CD4-positive, alpha-beta T cell (primary cell): ENCODE results near the gene KCNMA1. TPM values are rescaled to one million over a fixed set of nuclear protein-coding genes. Genes with fewer than 3 reads are reported as not detected.

Source experiments
- ATAC-seq: fragments of 200-7000 bp; cut with Tn5 transposase; one replicate; pipeline ENCODE4 v1.10.0; 2022; ENCODE audit warnings: mild to moderate bottlenecking; ENCODE audit not compliant: poor library complexity
- CTCF ChIA-PET: fragments of 350-600 bp; sonication (Branson Sonifier 250); formaldehyde crosslinking; loops from one replicate; lab custom pipeline; 2021; ENCODE audit warnings: antibody characterized with exemption, inconsistent platforms; lab: Charles Lee
- POLR2A ChIA-PET: fragments of 350-600 bp; sonication (Branson Sonifier 250); formaldehyde crosslinking; loops from one replicate; lab custom pipeline; 2021; ENCODE audit warnings: antibody characterized with exemption, inconsistent platforms; lab: Charles Lee
- DNase-seq, 14 experiments: peaks; one replicate each; pipeline ENCODE4 v3.0.0-alpha.2; 2013 to 2020; ENCODE audit warnings: mixed read lengths in 2 of 14
- H3K27ac ChIP-seq, 2 donors: one replicate each; pipeline versions ENCODE4 v1.5.1 to v1.7.0; 2013; ENCODE audit warnings: low read length in 2 of 2, low read depth in 1 of 2, mild to moderate bottlenecking in 1 of 2
- H3K27me3 ChIP-seq, 2 experiments: 1 replicate in 1 of 2; 2 replicates in 1 of 2; pipeline versions ENCODE4 v1.6.1 to v1.7.0; 2013; ENCODE audit warnings: low read length in 2 of 2, control low read depth in 1 of 2, mild to moderate bottlenecking in 1 of 2, moderate library complexity in 1 of 2; ENCODE audit not compliant: insufficient read depth in 2 of 2, control insufficient read depth in 1 of 2
- H3K36me3 ChIP-seq: one replicate; pipeline ENCODE4 v1.6.1; 2013; ENCODE audit warnings: low read length, control low read depth; ENCODE audit not compliant: insufficient read depth
- H3K4me1 ChIP-seq: one replicate; pipeline ENCODE4 v1.6.1; 2013; ENCODE audit warnings: low read length, control low read depth; ENCODE audit not compliant: insufficient read depth
- H3K4me3 ChIP-seq: one replicate; pipeline ENCODE4 v1.5.1; 2013; ENCODE audit warnings: mild to moderate bottlenecking, low read length, moderate library complexity
- H3K9me3 ChIP-seq, 2 experiments: 1 replicate in 1 of 2; 2 replicates in 1 of 2; pipeline versions ENCODE4 v1.6.1 to v1.7.0; 2013; ENCODE audit warnings: low read length in 2 of 2, mild to moderate bottlenecking in 2 of 2, control low read depth in 1 of 2, moderate library complexity in 1 of 2; ENCODE audit not compliant: control insufficient read depth in 1 of 2, insufficient read depth in 1 of 2
- H3K27ac Mint-ChIP-seq: one replicate; pipeline ENCODE4 v1.8.0; 2020; ENCODE audit warnings: mixed read lengths
- H3K27me3 Mint-ChIP-seq: one replicate; pipeline ENCODE4 v1.8.0; 2021; ENCODE audit warnings: mixed read lengths
- H3K36me3 Mint-ChIP-seq: one replicate; pipeline ENCODE4 v1.8.0; 2021; ENCODE audit warnings: low read depth, mixed read lengths
- H3K4me1 Mint-ChIP-seq: one replicate; pipeline ENCODE4 v1.8.0; 2021; ENCODE audit warnings: low read depth, mixed read lengths
- H3K4me3 Mint-ChIP-seq: one replicate; pipeline ENCODE4 v1.8.0; 2020; ENCODE audit warnings: mild to moderate bottlenecking, mixed read lengths
- H3K9me3 Mint-ChIP-seq: one replicate; pipeline ENCODE4 v1.8.0; 2020; ENCODE audit warnings: mixed read lengths
- CTCF ChIP-seq: fragments of 200-600 bp; IDR thresholded peaks from one replicate; pipeline ENCODE4 v1.8.0; 2022; ENCODE audit warnings: antibody characterized with exemption, mild to moderate bottlenecking
- intact Hi-C, 2 experiments: fragments of 100-400 bp; cut with DNase I in 1 of 2; cut with micrococcal nuclease in 1 of 2; formaldehyde crosslinking; loops; one replicate each; pipeline versions ENCODE4 v1.15.1 to v1.9.0; 2023 to 2025; cut with DNase I, micrococcal nuclease
- total RNA-seq, 174 experiments: library from RNA in 2 of 174; stranded (reverse) in 2 of 174; gene quantifications; one replicate each; pipeline ENCODE4 v1.2.3 and lab custom pipeline; 2021 to 2026

KCNMA1 gene
- total RNA-seq, 2 experiments from 2014 or later: not detected

GRCh38 chr10:77641344-77641743 is 3.7 kb upstream of the KCNMA1 start:
- no peaks in the 10 kb centered on the region for H3K4me1 Mint-ChIP-seq
- POLR2A ChIA-PET: no interaction called here
- H3K27me3 Mint-ChIP-seq: peaks cover 66% of the 10 kb centered on the region
- Histone ChIP-seq H3K4me3 (no peak overlapping the region), H3K27ac (no peak overlapping the region), H3K4me1 (peaks cover 2% of the 10 kb centered on the region), H3K36me3 (no peaks in the 10 kb centered on the region), H3K9me3 (no peaks in the 10 kb centered on the region), H3K27me3 (peaks cover 18 to 41% of the 10 kb centered on the region in 2 experiments)
- CTCF ChIA-PET: no interaction called here
- H3K9me3 Mint-ChIP-seq: no peaks in the 10 kb centered on the region
- no peak overlapping the region for H3K27ac Mint-ChIP-seq
- no peak for ATAC-seq
- TF ChIP-seq CTCF: no peak
- no peaks in the 10 kb centered on the region for H3K36me3 Mint-ChIP-seq
- DNase-seq: no peak
- intact Hi-C loops: loop anchor here (1.0 kb wide), 1 partner anchor 467 kb away; no protein-coding TSS in a partner anchor
- no peak overlapping the region for H3K4me3 Mint-ChIP-seq

GRCh38 chr10:77640167-77640566 is 2.6 kb upstream of the KCNMA1 start:
- no peak for TF ChIP-seq CTCF
- H3K9me3 Mint-ChIP-seq: no peaks in the 10 kb centered on the region
- ChIA-PET POLR2A (no interaction called here), CTCF (no interaction called here)
- no peaks in the 10 kb centered on the region for H3K36me3 Mint-ChIP-seq
- H3K4me1 Mint-ChIP-seq: no peaks in the 10 kb centered on the region
- Histone ChIP-seq H3K9me3 (no peaks in the 10 kb centered on the region), H3K4me3 (no peak overlapping the region), H3K27ac (no peak overlapping the region), H3K27me3 (peaks cover 26 to 51% of the 10 kb centered on the region in 2 experiments), H3K4me1 (peaks cover 2% of the 10 kb centered on the region), H3K36me3 (no peaks in the 10 kb centered on the region)
- H3K4me3 Mint-ChIP-seq: no peak overlapping the region
- intact Hi-C loops: no loop called here
- DNase-seq (no peak), ATAC-seq (no peak)
- peaks cover 70% of the 10 kb centered on the region for H3K27me3 Mint-ChIP-seq
- H3K27ac Mint-ChIP-seq: no peak overlapping the region

GRCh38 chr10:77639756-77640155 is 2.1 kb upstream of the KCNMA1 start:
- Histone ChIP-seq H3K4me3 (no peak overlapping the region), H3K27ac (no peak overlapping the region), H3K36me3 (no peaks in the 10 kb centered on the region), H3K9me3 (no peaks in the 10 kb centered on the region), H3K27me3 (peaks cover 26 to 55% of the 10 kb centered on the region in 2 experiments), H3K4me1 (peaks cover 2% of the 10 kb centered on the region)
- TF ChIP-seq CTCF: no peak
- Mint-ChIP-seq H3K4me1 (no peaks in the 10 kb centered on the region), H3K27me3 (peaks cover 72% of the 10 kb centered on the region), H3K27ac (no peak overlapping the region), H3K9me3 (no peaks in the 10 kb centered on the region), H3K36me3 (no peaks in the 10 kb centered on the region), H3K4me3 (no peak overlapping the region)
- ATAC-seq: no peak
- intact Hi-C loops: no loop called here
- ChIA-PET POLR2A (no interaction called here), CTCF (no interaction called here)
- DNase-seq: no peak
